Left ventricle myocardium inferior (tissue), 1 donor: ENCODE measurements around the gene CLEC17A. TPM values are rescaled to one million over a fixed set of nuclear protein-coding genes. Genes with fewer than 3 reads are reported as not detected.
"Not testable (repeated sequence)": the region's sequence is repeated elsewhere in the genome, so short reads cannot be mapped to it uniquely, and the experiment has no call there.

Source experiments
- DNase-seq: peaks from one replicate; pipeline ENCODE4 v3.0.0-alpha.2; 2020
- H3K27ac ChIP-seq: fragments of 200-600 bp; replicated peaks from 2 replicates; pipeline ENCODE4 v1.8.0; 2021
- H3K27me3 ChIP-seq: fragments of 200-600 bp; 2 replicates; pipeline ENCODE4 v1.8.0; 2021; ENCODE audit warnings: low read depth
- H3K36me3 ChIP-seq: fragments of 200-600 bp; 2 replicates; pipeline ENCODE4 v1.8.0; 2021
- H3K4me1 ChIP-seq: fragments of 200-600 bp; 2 replicates; pipeline ENCODE4 v1.8.0; 2021
- H3K4me3 ChIP-seq: fragments of 200-600 bp; 2 replicates; pipeline ENCODE4 v1.8.0; 2021; ENCODE audit warnings: mild to moderate bottlenecking, moderate library complexity
- H3K9me3 ChIP-seq: fragments of 200-600 bp; replicated peaks from 2 replicates; pipeline ENCODE4 v1.8.0; 2021
- intact Hi-C: fragments of 100-400 bp; cut with micrococcal nuclease; formaldehyde crosslinking; loops from one replicate; pipeline ENCODE4 v1.11.0; 2022
- long read RNA-seq: library from polyadenylated mRNA; unstranded; transcript quantifications from one replicate; pipeline ENCODE4 v2.0.0, GENCODE V29; 2021
- total RNA-seq: library from RNA; stranded (reverse); fragmentation: NEBNext Ultra II Directional; extraction: Animal tissue kit (Norgen Biotek cat#: 25700); gene quantifications from one replicate; pipeline ENCODE4 v1.2.1, GENCODE V29; 2021
- TF ChIP-seq, protein P1 (sequence below): fragments of 200-600 bp; IDR thresholded peaks from 2 replicates; pipeline ENCODE4 v1.8.0; 2021; ENCODE audit warnings: antibody characterized with exemption, mild to moderate bottlenecking, borderline replicate concordance
- donor health status: DM: no; HTN: yes; CAD: no; lungs with severe emphysema.

The CLEC17A gene
- not detected for total RNA-seq
- long read RNA-seq, result 0 reads

GRCh38 chr19:14582894-14583340 is at the start of gene CLEC17A:
TSS of gene CLEC17A (plus strand) at chr19:14583084. CDS start at chr19:14583161, 77 bp downstream.
- intact Hi-C loops, result no loop called here
- H3K27ac ChIP-seq, result no peak within 1 kb of the TSS
- no peaks in the 10 kb centered on the region for H3K27me3 ChIP-seq

DNA sequence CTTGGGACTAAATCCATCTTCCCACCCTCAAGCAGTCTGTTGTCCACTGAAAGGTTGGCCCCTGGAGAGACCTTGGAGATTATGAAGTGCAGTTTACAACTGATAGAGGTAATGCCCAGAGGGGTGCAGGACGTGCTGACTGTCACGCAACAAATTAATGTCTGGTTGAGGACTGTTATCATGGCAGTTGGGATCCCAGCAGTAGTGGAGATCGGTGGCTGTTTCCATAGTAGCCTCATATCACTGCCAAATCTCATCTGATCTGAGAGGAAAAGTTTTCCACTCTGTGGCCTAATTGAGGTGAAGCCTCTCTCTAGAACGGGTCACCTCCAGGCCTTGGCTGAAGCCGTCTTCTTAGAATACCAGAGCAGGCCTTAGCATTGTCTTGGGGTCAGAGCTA is 49.4 kb upstream of the CLEC17A start:
- Histone ChIP-seq H3K4me3 (no peak overlapping the region), H3K4me1 (peaks cover 65% of the 10 kb centered on the region), H3K27ac (peak overlapping the region; percentile 62), H3K36me3 (no peaks in the 10 kb centered on the region), H3K9me3 (no peaks in the 10 kb centered on the region), H3K27me3 (no peaks in the 10 kb centered on the region)
- intact Hi-C loops, result no loop called here
- TF ChIP-seq, protein P1, sequence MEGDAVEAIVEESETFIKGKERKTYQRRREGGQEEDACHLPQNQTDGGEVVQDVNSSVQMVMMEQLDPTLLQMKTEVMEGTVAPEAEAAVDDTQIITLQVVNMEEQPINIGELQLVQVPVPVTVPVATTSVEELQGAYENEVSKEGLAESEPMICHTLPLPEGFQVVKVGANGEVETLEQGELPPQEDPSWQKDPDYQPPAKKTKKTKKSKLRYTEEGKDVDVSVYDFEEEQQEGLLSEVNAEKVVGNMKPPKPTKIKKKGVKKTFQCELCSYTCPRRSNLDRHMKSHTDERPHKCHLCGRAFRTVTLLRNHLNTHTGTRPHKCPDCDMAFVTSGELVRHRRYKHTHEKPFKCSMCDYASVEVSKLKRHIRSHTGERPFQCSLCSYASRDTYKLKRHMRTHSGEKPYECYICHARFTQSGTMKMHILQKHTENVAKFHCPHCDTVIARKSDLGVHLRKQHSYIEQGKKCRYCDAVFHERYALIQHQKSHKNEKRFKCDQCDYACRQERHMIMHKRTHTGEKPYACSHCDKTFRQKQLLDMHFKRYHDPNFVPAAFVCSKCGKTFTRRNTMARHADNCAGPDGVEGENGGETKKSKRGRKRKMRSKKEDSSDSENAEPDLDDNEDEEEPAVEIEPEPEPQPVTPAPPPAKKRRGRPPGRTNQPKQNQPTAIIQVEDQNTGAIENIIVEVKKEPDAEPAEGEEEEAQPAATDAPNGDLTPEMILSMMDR, result no peak
- DNase-seq, result no peak

More at GRCh38 chr19:14582894-14583340, at the start of gene CLEC17A:
- H3K9me3 ChIP-seq, result no peaks in the 10 kb centered on the region
- TF ChIP-seq, protein P1, result no peak
- H3K36me3 ChIP-seq, result no peaks in the 10 kb centered on the region
- no peak for DNase-seq
- no peaks in the 10 kb centered on the region for H3K4me1 ChIP-seq
- no peak within 1 kb of the TSS for H3K4me3 ChIP-seq

DNA sequence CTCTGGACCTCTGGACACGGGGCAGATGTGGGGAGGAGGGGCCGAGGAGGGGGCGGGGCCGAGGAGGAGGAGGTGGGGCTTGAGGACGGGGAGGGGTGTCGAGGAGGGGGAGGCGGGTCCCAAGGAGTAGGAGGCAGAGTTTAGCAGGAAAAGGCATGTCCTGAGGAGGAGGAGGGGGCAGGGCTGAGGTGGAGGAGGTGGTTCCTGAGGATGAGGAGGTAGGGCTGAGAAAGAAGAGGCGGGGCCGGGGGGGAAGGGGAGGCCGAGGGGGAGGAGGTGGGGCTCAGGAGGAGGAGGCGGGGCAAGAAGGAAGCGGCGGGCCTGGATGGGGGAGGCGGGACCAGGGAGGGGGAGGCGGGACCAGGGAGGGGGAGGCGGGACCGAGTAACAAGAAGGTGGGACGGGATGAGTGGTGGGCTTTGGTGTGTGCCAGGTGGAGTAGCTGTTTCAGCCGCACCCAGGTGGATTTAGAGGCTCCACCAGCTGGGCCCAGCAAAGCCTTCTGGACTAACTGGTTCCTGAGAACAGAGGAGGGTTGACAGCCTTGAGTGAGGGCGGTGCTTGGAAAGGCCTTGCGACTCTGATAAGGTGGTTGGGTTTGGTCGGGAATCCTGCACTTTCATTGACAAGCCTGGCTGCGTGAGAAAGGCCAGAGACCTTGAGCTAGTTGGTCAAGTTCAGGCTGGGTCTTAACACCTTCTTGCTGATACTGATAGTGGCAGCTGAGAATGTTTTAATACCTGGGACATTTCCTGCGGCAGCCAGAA is 45.8 kb upstream of the CLEC17A start:
- intact Hi-C loops, result no loop called here
- H3K36me3 ChIP-seq, result no peaks in the 10 kb centered on the region

GRCh38 chr19:14540741-14541525 is 42.0 kb upstream of the CLEC17A start:
- no peaks in the 10 kb centered on the region for H3K36me3 ChIP-seq
- H3K4me3 ChIP-seq, result no peak overlapping the region
- intact Hi-C loops, result no loop called here
- TF ChIP-seq, protein P1, result no peak
- H3K27ac ChIP-seq, result no peak overlapping the region
- H3K9me3 ChIP-seq, result no peaks in the 10 kb centered on the region
- no peaks in the 10 kb centered on the region for H3K27me3 ChIP-seq
- peaks cover 48% of the 10 kb centered on the region for H3K4me1 ChIP-seq
- DNase-seq, result no peak

More for the DNA sequence above, 45.8 kb upstream of the CLEC17A start:
- no peaks in the 10 kb centered on the region for H3K9me3 ChIP-seq
- peak overlapping the region; percentile 57 for H3K4me3 ChIP-seq
- TF ChIP-seq, protein P1, result no peak
- peak overlapping the region; percentile 48 for H3K27ac ChIP-seq
- DNase-seq, result peak; percentile 72
- no peaks in the 10 kb centered on the region for H3K27me3 ChIP-seq
- peaks cover 32% of the 10 kb centered on the region for H3K4me1 ChIP-seq

DNA sequence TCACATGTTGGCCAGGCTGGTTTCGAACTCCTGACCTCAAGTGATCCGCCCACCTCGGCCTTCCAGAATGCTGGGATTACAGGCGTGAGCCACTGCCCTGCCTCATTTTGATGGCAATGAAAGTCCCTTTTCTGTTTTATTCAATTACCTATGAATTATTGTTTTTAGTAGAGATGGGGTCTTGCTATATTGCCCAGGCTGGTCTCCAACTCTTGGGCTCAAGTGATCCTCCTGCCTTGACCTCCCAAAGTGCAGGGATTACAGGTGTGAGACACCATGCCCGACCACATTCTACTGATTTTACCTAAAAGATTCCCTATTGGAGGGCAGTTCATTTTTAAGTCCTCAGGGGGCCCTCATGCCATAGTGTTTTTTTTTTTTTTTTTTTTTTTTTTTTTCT is 40.9 kb upstream of the CLEC17A start:
- H3K36me3 ChIP-seq, intact Hi-C loops, H3K9me3 ChIP-seq, H3K27me3 ChIP-seq, H3K27ac ChIP-seq, H3K4me3 ChIP-seq, DNase-seq: not testable (repeated sequence)
- peaks cover 47% of the 10 kb centered on the region for H3K4me1 ChIP-seq
